K562 treated with DMSO at 1 percent for 12 hours (cell line): ENCODE results near the gene NYAP1. TPM values are rescaled to one million over a fixed set of nuclear protein-coding genes. Genes with fewer than 3 reads are reported as not detected.

Source experiments
- total RNA-seq: library from RNA; unstranded; fragments of 300-600 nt; gene quantifications from 2 replicates; pipeline ENCODE4 v1.2.3, GENCODE V29; 2022; ENCODE audit not compliant: insufficient read depth

NYAP1 gene
- total RNA-seq: 1.2 TPM in 2 replicates

DNA sequence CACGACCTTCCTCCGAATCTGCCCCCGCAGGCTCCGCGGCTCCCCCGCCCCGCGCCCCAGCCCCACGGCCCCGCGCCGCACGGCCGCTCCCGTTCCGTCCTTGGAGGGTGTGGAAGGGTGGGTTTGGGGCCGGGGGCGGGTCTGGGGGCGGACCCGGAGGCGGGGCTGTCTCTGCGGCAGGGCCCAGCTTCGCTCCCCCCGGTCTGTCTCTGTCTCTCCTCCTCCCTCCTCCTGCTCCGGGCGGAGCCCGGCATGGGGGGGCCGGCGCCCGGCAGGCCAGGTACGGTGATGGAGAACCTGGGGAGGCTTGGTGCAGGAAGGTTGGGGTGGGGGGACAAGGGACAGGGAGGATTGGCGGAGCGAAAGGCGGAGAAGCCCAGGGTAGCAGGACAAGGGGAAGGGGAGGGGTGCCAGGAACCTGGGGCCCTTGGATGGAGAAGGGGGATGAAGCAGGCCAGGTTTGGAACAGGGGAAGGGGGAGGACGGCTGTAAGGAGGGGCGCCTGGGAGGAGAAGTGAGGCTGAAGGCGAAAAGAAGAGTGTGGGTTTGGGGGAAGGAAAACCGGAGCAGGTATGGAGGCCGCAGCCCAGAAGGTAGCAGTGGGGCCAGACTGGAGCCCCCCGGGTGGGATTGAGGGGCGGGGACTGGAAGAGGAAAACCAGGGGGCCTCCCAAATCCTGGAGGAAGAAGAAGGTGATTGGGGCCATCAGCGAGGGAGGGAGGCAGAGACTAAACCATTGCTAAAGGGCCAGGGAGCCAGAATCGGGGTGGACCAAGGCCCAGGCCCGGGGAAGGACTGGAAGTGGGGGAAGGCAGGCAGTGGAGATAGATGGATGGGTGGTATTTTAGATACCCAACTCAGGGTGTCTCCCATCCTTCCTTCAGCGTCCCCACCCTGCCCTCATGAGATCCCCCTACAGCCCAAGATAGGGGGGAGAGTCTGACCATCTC is at the start of gene NYAP1:
NYAP1 (plus strand) TSS at position 206 of the 951 bp plus-strand sequence. CDS start 1,385 bp downstream, outside the sequence.

DNA sequence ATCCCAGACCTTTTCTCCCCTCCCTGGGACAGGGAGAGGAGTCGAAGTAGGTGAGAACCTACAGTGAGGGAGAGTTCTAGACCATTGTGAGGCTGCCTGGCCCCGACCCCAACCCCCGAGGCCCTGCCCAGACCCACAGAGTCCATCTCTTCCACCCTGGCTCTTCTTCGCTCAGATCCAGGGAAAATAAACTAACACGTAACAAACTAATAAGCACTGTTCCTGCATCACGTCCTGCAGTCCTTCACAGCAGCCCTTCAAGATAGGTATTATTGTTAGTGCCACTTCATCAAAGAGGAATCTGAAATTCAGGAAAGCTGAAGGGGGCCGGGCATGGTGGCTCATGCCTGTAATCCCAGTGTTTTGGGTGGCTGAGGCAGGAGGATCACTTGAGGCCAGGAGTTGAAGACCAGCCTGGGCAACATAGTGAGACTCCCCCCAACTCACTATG is 19.5 kb upstream of the NYAP1 start, which contains the start of gene SPACDR:
SPACDR (minus strand) TSS at position 51 of the 451 bp plus-strand sequence. CDS start 235 bp downstream, outside the sequence.

DNA sequence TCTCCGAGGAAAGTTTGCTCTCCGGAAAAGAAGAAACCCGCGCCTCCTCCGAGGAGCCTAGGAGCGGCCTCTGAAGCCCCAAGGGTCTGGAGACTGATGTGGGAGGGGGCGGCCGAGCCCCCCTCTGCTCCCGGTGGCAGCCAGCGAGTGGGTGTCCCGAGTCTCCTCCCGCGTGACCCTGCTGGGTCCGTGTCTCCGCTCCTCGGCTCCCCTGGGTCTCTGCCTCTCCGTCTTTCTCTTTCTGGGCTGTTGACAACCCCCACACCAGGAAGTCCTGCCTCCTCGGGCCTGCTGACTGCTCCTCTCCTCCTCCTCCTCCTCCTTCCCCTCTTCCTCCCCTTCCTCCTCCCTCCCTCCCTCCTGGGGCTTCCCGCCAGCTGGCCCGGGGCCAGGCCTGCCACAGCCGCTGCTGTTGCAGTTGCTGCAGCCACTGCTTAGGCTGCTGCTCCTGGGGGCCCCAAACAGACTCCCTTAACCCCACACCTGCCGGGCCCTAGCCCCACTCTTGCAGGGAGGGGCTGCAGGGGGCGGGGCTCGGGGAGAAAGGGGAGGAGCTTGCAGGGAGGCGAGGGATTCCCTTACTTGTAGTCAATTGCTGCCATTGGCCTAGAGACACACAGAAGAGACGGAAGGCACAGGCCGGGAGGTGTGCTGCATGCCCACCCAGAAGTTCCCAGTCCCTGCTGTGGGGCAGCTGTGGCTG is 4.6 kb upstream of the NYAP1 start, which contains the start of gene TSC22D4:
TSC22D4 (minus strand) TSS at position 257 of the 703 bp plus-strand sequence. CDS start 1,176 bp downstream, outside the sequence.

DNA sequence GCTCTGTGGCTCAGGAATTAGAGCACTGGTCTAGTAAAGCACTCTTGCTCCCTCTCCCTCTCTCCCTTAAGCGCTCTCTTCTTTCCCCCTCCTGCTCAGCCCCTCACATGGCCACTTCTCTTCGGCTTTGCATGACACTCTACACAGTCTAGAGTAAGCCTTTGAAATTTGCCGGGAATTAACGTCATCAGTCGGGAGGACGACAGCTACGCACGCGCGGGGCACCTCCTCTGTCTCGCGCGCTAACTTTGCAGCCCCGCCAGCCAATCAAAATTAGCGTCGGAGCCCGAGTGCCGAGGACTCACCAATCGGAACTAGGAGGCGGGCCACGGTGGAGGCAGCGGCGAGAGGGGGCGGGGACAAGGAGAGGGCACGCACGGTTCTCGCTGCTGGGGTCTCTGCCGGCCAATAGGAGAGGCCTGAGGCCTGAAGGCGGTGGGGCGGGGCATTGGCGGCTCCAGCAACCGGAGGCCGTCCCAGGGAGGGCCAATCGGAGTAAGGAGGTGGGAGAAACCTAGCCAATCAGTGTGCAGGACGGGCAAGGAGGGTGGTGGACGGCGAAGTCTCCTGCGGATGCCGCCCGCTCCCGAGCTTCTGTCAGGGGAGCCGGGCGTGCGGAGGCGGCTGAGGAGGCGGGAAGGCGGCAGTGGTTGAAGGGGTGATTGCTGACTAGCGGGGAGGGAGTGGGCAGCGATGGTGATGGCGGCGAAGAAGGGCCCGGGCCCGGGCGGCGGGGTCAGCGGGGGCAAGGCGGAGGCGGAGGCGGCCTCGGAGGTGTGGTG is 55.1 kb downstream of the NYAP1 start, which contains the start of gene AGFG2:
AGFG2 (plus strand) TSS at position 550 of the 782 bp plus-strand sequence; CDS start at position 694, 144 bp downstream.

Other genes with a start within 250 kb of the NYAP1 start
- gene SPDYE3, start 176.2 kb upstream of the NYAP1 start, total RNA-seq: 3.3 and 5.8 TPM in 2 replicates
- gene PILRB, start 125.8 kb upstream of the NYAP1 start, total RNA-seq: 22.6 and 47.5 TPM in 2 replicates
- gene PILRA, start 110.4 kb upstream of the NYAP1 start, total RNA-seq: 1.5 and 3.7 TPM in 2 replicates
- 2.3 and 7.2 TPM in 2 replicates for gene ZCWPW1, start 55.2 kb upstream of the NYAP1 start, total RNA-seq
- 61.3 and 85.4 TPM in 2 replicates for gene MEPCE, start 54.1 kb upstream of the NYAP1 start, total RNA-seq
- 84.0 and 131 TPM in 2 replicates for gene PPP1R35, start 47.4 kb upstream of the NYAP1 start, total RNA-seq
- 2.1 TPM in 1 of 2 replicates, not detected in the other for gene SPACDR, start 19.7 kb upstream of the NYAP1 start, total RNA-seq
- 141 and 148 TPM in 2 replicates for gene TSC22D4, start 4.7 kb upstream of the NYAP1 start, total RNA-seq
- gene AGFG2, start 55.3 kb downstream of the NYAP1 start, total RNA-seq: 16.6 and 18.5 TPM in 2 replicates
- 11.5 and 19.0 TPM in 2 replicates for gene SAP25, start 90.0 kb downstream of the NYAP1 start, total RNA-seq
- gene LRCH4, start 102.2 kb downstream of the NYAP1 start, total RNA-seq: 67.0 and 99.9 TPM in 2 replicates
- gene FBXO24, start 102.4 kb downstream of the NYAP1 start, total RNA-seq: 1.3 and 2.5 TPM in 2 replicates
- gene PCOLCE, start 118.4 kb downstream of the NYAP1 start, total RNA-seq: 14.4 and 24.9 TPM in 2 replicates
- 40.9 and 41.5 TPM in 2 replicates for gene MOSPD3, start 128.6 kb downstream of the NYAP1 start, total RNA-seq
- gene TFR2, start 157.6 kb downstream of the NYAP1 start, total RNA-seq: 47.9 and 70.0 TPM in 2 replicates
- gene ACTL6B, start 172.5 kb downstream of the NYAP1 start, total RNA-seq: not detected in 2 replicates
- gene GNB2, start 189.8 kb downstream of the NYAP1 start, total RNA-seq: 568 and 655 TPM in 2 replicates
- 11.4 and 30.9 TPM in 2 replicates for gene GIGYF1, start 210.3 kb downstream of the NYAP1 start, total RNA-seq
- gene POP7, start 222.2 kb downstream of the NYAP1 start, total RNA-seq: 82.2 and 128 TPM in 2 replicates
- gene EPO, start 236.5 kb downstream of the NYAP1 start, total RNA-seq: not detected in 2 replicates
- not detected in 2 replicates for gene ZAN, start 249.7 kb downstream of the NYAP1 start, total RNA-seq